OCI-LY3 (cell line): ENCODE measurements around the gene PSMF1.

Experiments used
- H2AFZ ChIP-seq: fragments of 200-600, 300-600 bp; shearing (Covaris generic); 2 replicates; pipeline ENCODE4 v1.6.0; 2014; ENCODE audit warnings: antibody characterized with exemption, low read depth, low read length
- H3K27ac ChIP-seq: fragments of 200-600, 300-600 bp; sonication (generic); 2 replicates; pipeline ENCODE4 v1.5.1; 2014; ENCODE audit warnings: mild to moderate bottlenecking, low read length, moderate library complexity, mixed read lengths
- H3K27me3 ChIP-seq: fragments of 200-600, 300-600 bp; sonication (generic); 2 replicates; pipeline ENCODE4 v1.6.1; 2014; ENCODE audit warnings: low read depth, low read length, mixed read lengths
- H3K36me3 ChIP-seq: fragments of 200-600, 300-600 bp; sonication (generic); replicated peaks from 2 replicates; pipeline ENCODE3; 2014; ENCODE audit warnings: low read depth, low read length, mixed read lengths
- H3K4me1 ChIP-seq: fragments of 300-600, 200-600 bp; sonication (generic); 2 replicates; pipeline ENCODE4 v1.6.1; 2014; ENCODE audit warnings: low read length, mixed read lengths
- H3K4me2 ChIP-seq: fragments of 200-600, 300-600 bp; sonication (generic); 2 replicates; pipeline ENCODE4 v1.6.1; 2014; ENCODE audit warnings: low read length, mixed read lengths
- H3K4me3 ChIP-seq: fragments of 300-600, 200-600 bp; sonication (generic); 2 replicates; pipeline ENCODE4 v1.5.1; 2014; ENCODE audit warnings: antibody characterized with exemption, mild to moderate bottlenecking, low read length, moderate library complexity
- H3K79me2 ChIP-seq: fragments of 300-600, 200-600 bp; shearing (Covaris generic); 2 replicates; pipeline ENCODE4 v1.6.1; 2014; ENCODE audit warnings: mild to moderate bottlenecking, low read length, mixed read lengths
- H3K9ac ChIP-seq: fragments of 300-600, 200-600 bp; shearing (Covaris generic); 2 replicates; pipeline ENCODE4 v1.6.0; 2014; ENCODE audit warnings: mild to moderate bottlenecking, low read length, moderate library complexity
- H3K9me3 ChIP-seq: fragments of 200-600, 300-600 bp; shearing (Covaris generic); 2 replicates; pipeline ENCODE4 v1.6.1; 2014; ENCODE audit warnings: low read length, mixed read lengths; ENCODE audit not compliant: insufficient read depth
- H4K20me1 ChIP-seq: fragments of 200-600, 300-600 bp; sonication (generic); 2 replicates; pipeline ENCODE4 v1.6.1; 2016; ENCODE audit warnings: low read length, mixed read lengths; ENCODE audit not compliant: insufficient read depth
- CTCF ChIP-seq: fragments of 200-600, 300-600 bp; sonication (generic); IDR thresholded peaks from 2 replicates; pipeline ENCODE4 v1.5.1; 2014; ENCODE audit warnings: antibody characterized with exemption, low read length, low read depth
- EZH2phosphoT487 ChIP-seq: fragments of 200-600 bp; shearing (Covaris generic); IDR thresholded peaks from 2 replicates; pipeline ENCODE4 v1.6.1; 2018; ENCODE audit warnings: antibody characterized with exemption, mixed run types, low read depth

The PSMF1 gene

GRCh38 chr20:1121429-1121828 lies 3.0 kb downstream of the PSMF1 start:
- H3K79me2 ChIP-seq: peaks cover 73% of the 10 kb centered on the region

GRCh38 chr20:1122388-1123315 lies 4.2 kb downstream of the PSMF1 start:
- no peak overlapping the region for H3K4me3 ChIP-seq
- no peaks in the 10 kb centered on the region for H3K9me3 ChIP-seq
- peaks cover 55% of the 10 kb centered on the region for H3K36me3 ChIP-seq
- H2AFZ ChIP-seq: no peak overlapping the region
- no peaks in the 10 kb centered on the region for H3K27me3 ChIP-seq
- H3K79me2 ChIP-seq: peaks cover 73% of the 10 kb centered on the region
- no peak overlapping the region for H3K27ac ChIP-seq
- H4K20me1 ChIP-seq: peaks cover 8% of the 10 kb centered on the region; the same call in 1 of the 2 replicates
- H3K4me2 ChIP-seq: no peak overlapping the region
- no peak for TF ChIP-seq EZH2phosphoT487
- no peak for TF ChIP-seq CTCF
- H3K4me1 ChIP-seq: peaks cover 29% of the 10 kb centered on the region
- H3K9ac ChIP-seq: no peak overlapping the region

More at GRCh38 chr20:1121429-1121828, 3.0 kb downstream of the PSMF1 start:
- Histone ChIP-seq H3K4me1 (peaks cover 32% of the 10 kb centered on the region), H4K20me1 (peaks cover 8% of the 10 kb centered on the region; the same call in 1 of the 2 replicates), H3K9me3 (no peaks in the 10 kb centered on the region), H3K9ac (no peak overlapping the region), H3K27me3 (no peaks in the 10 kb centered on the region), H3K4me3 (no peak overlapping the region), H2AFZ (no peak overlapping the region), H3K36me3 (peaks cover 45% of the 10 kb centered on the region), H3K4me2 (no peak overlapping the region), H3K27ac (no peak overlapping the region)
- no peak for TF ChIP-seq CTCF
- no peak for TF ChIP-seq EZH2phosphoT487

GRCh38 chr20:1123666-1124065 lies 5.3 kb downstream of the PSMF1 start:
- Histone ChIP-seq H3K36me3 (peaks cover 64% of the 10 kb centered on the region), H3K4me2 (no peak overlapping the region), H3K27me3 (no peaks in the 10 kb centered on the region), H4K20me1 (peaks cover 8% of the 10 kb centered on the region; the same call in 1 of the 2 replicates), H3K9me3 (no peaks in the 10 kb centered on the region), H3K27ac (no peak overlapping the region), H2AFZ (no peak overlapping the region), H3K9ac (no peak overlapping the region), H3K4me1 (peaks cover 28% of the 10 kb centered on the region), H3K4me3 (no peak overlapping the region), H3K79me2 (peaks cover 70% of the 10 kb centered on the region)
- TF ChIP-seq EZH2phosphoT487 (no peak), CTCF (no peak)

GRCh38 chr20:1124421-1124820 lies 6.0 kb downstream of the PSMF1 start:
- Histone ChIP-seq H3K27me3 (no peaks in the 10 kb centered on the region), H3K27ac (no peak overlapping the region), H3K4me3 (no peak overlapping the region), H3K4me1 (peaks cover 27% of the 10 kb centered on the region), H3K9me3 (no peaks in the 10 kb centered on the region), H2AFZ (no peak overlapping the region), H3K9ac (no peak overlapping the region), H4K20me1 (peaks cover 8% of the 10 kb centered on the region; the same call in 1 of the 2 replicates), H3K4me2 (no peak overlapping the region), H3K79me2 (peaks cover 63% of the 10 kb centered on the region), H3K36me3 (peaks cover 68% of the 10 kb centered on the region)
- TF ChIP-seq CTCF: no peak
- no peak for TF ChIP-seq EZH2phosphoT487
